Measurements from ENCODE around the gene BIRC2. TPM values are rescaled to one million over a fixed set of nuclear protein-coding genes. Genes with fewer than 3 reads are reported as not detected.

BIRC2 gene
- total RNA-seq, 1 experiment from 2014 or later = 28.2 TPM

GRCh38 chr11:102346456-102346747 lies 612 bp upstream of the BIRC2 start:
- Histone ChIP-seq H4K91ac (ENCODE audit: insufficient read length, low read depth, low read length) (no peak overlapping the region), H3K27ac (ENCODE audit: insufficient read length, low read depth, low read length) (peak overlapping the region; percentile 53), H3K4me2 (ENCODE audit: insufficient read depth, insufficient read length, low read length) (peak overlapping the region; percentile 84), H3K79me2 (ENCODE audit: insufficient read depth, low read length) (peaks cover 4% of the 10 kb centered on the region; the same call in 1 of the 2 replicates), H2BK120ac (ENCODE audit: low read depth, low read length, poor library complexity, severe bottlenecking) (no peak overlapping the region), H2BK5ac (ENCODE audit: insufficient read length, low read length) (no peak overlapping the region), H3K9ac (ENCODE audit: extremely low read depth, insufficient read length, low read length) (peak overlapping the region; percentile 96), H2AK5ac (ENCODE audit: insufficient read length, low read length) (no peak overlapping the region), H3K4ac (ENCODE audit: low read depth, low read length) (no peak overlapping the region), H3K14ac (ENCODE audit: insufficient read depth, low read length) (peak overlapping the region; percentile 91; the same call in 1 of the 2 replicates), H2AFZ (ENCODE audit: low read length) (peak overlapping the region; percentile 82), H3K4me1 (ENCODE audit: insufficient read depth, low read length) (no peaks in the 10 kb centered on the region), H2BK12ac (ENCODE audit: insufficient read length, low read depth, low read length) (no peak overlapping the region), H3K27me3 (ENCODE audit: insufficient read depth, low read length) (no peaks in the 10 kb centered on the region), H2BK15ac (ENCODE audit: low read depth, low read length) (no peak overlapping the region), H3T11ph (ENCODE audit: low read length) (no peak overlapping the region), H3K9me3 (ENCODE audit: control insufficient read depth, low read depth, low read length) (no peaks in the 10 kb centered on the region), H3K56ac (ENCODE audit: insufficient read length, low read depth, low read length) (no peak overlapping the region), H3K79me1 (ENCODE audit: insufficient read depth, low read depth, low read length, poor library complexity, severe bottlenecking) (no peaks in the 10 kb centered on the region), H3K23me2 (ENCODE audit: insufficient read length, low read depth, low read length, poor library complexity, severe bottlenecking) (peaks cover 5% of the 10 kb centered on the region), H3K18ac (ENCODE audit: insufficient read length, low read depth, low read length) (peak overlapping the region; percentile 92), H3K23ac (ENCODE audit: insufficient read length, low read depth, low read length) (no peak overlapping the region), H4K5ac (ENCODE audit: insufficient read length, low read depth, low read length) (no peak overlapping the region), H4K8ac (replicated peaks; ENCODE audit: insufficient read length, low read depth, low read length) (no peak overlapping the region), H2BK20ac (ENCODE audit: low read depth, low read length, poor library complexity, severe bottlenecking) (no peak overlapping the region), H4K20me1 (ENCODE audit: control insufficient read depth, insufficient read depth, insufficient read length) (no peaks in the 10 kb centered on the region)
- Mint-ChIP-seq H3K4me1 (peaks cover 16 to 20% of the 10 kb centered on the region in 2 experiments), H3K9me3 (no peaks in the 10 kb centered on the region), H3K27me3 (ENCODE audit: low read depth) (no peaks in the 10 kb centered on the region), H3K27ac (peak overlapping the region; percentile 94 to 97 (median 96); a peak in 5 of 7 replicates), H3K4me3 (peak overlapping the region; percentile 95 to 97), H3K36me3 (ENCODE audit: insufficient read depth in 1 of 3, low read depth in 3 of 3) (peaks cover 2 to 17% (median 12%) of the 10 kb centered on the region in 3 experiments; a peak in 5 of 7 replicates)
- TF ChIP-seq, protein P1, sequence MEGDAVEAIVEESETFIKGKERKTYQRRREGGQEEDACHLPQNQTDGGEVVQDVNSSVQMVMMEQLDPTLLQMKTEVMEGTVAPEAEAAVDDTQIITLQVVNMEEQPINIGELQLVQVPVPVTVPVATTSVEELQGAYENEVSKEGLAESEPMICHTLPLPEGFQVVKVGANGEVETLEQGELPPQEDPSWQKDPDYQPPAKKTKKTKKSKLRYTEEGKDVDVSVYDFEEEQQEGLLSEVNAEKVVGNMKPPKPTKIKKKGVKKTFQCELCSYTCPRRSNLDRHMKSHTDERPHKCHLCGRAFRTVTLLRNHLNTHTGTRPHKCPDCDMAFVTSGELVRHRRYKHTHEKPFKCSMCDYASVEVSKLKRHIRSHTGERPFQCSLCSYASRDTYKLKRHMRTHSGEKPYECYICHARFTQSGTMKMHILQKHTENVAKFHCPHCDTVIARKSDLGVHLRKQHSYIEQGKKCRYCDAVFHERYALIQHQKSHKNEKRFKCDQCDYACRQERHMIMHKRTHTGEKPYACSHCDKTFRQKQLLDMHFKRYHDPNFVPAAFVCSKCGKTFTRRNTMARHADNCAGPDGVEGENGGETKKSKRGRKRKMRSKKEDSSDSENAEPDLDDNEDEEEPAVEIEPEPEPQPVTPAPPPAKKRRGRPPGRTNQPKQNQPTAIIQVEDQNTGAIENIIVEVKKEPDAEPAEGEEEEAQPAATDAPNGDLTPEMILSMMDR (conservative IDR thresholded peaks at IDR 0.05) = no peak
- DNase-seq = no peak
- WGBS (ENCODE audit: extremely low coverage, insufficient read length, low lambda C conversion rate) = no CpG with 5 or more reads among the region's 5 CpGs
